NCI-H1694 (cell line): ENCODE measurements around the gene GJB6.
A peak's percentile ranks its signal among the peaks of the same experiment; 100 is the strongest.

ENCODE experiments used
- DNase-seq: peaks from one replicate; lab custom pipeline; 2025; lab: John Stamatoyannopoulos, UW

The GJB6 gene

DNA sequence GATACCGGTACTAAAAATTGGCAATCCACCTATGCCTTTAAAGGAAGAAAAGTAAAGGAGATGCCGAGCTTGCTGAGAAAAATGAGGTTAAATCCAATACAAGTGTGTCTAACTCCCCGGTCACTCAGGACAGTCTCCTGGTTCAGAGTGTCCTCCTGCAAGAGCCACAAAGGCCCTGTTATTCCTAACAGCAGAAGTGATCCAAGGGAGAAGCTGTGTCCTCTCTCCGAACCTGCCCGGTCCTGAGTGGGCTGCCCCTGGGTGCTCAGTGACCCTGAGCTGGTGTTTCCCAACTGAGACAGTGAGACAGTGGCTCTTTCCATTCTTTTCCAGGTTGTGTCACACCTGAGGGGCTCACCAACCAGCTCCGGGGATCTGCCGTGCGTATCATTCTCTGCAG is 4.8 kb downstream of the GJB6 start:
- DNase-seq, result no peak

DNA sequence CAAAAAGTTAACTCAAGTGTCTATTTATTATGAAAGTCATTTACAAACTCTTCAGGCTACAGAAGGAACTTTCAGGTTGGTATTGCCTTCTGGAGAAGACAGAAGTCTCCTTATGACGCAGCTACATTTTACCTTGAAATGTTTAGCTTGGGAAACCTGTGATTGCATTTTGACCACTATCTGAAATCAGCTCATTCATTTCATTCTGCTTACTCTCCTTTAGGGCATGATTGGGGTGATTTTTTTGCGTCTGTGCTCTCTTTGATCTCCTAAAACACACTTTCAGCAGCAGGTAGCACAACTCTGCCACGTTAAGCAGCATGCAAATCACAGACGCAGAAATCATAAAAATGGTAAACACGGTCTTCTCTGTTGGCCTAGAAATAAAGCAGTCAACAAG is 9.6 kb downstream of the GJB6 start:
- DNase-seq, result no peak

DNA sequence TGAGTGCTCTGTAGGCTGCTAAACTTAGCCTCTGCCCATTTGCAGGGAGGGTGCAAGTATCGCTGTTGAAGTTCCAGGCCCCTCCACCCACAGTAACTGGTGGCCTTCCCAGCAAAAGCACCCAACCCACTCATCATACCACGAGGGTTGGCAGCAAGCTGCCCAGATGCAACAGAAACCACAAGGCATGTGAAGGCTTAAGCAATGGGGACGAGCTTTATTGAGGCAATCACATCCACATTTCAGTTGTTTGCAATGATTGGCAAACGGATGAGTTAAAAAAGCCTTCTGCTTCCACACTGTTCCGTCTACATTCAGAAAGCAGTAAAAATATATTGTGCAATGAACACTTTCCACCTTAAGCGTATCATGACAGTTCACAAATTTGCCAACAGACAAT is 10.3 kb downstream of the GJB6 start:
- DNase-seq, result no peak

DNA sequence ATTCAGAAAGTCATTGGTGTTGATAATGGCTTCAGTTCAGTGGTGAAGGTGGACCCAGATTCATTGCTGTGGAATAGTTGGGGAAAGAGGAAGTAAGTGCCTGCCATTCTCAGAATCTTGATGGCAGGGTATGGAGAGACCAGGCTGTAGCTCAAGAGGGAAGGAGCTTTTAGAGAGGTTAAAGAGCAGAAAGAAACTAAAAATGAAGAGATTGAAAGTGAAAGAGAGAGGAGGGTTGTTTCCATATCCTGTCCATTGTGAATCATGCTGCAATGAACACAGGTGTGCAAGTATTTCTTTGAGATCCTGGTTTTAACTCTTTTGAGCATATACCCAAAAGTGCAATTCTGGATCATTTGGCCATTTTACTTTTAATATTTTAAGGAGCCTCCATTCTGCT is 12.5 kb downstream of the GJB6 start:
- no peak for DNase-seq

DNA sequence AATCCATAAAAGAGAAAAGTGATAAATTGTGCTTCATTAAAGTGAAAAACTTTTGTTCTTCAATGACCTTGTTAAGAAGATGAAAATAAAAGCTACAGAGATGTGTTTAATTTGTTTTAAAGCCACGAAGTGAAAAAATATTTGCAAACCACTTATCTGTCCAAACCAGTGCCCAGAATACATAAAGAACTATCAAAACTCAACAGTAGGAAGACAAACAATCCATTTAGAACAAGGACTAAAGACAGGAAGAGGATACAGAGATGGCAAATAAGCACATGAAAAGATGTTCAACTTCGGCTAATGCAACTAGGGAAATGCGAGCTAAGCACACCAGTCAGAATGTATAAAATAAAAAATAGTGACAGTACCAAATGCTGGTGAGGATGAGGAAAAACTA is 15.0 kb downstream of the GJB6 start:
- no peak for DNase-seq

DNA sequence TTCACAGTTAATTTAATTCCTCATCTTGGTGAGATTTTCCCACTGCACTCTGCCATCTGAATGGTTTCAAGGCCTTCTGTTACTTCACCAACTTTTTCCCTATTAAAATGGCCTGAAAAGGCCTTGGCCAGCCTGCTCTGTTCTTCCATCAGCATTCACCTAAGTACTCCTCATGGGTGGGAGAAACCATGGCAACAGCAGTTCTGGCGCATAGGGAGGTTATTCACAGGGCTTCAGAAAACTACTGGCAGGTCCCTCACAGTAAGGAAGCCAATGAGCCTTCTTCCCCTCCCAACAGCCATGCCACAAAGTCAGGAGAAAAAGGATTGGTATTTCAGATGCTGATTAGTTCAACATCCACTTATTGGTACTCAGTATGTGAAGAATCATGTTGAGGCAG is 22.2 kb downstream of the GJB6 start:
- DNase-seq, result no peak

DNA sequence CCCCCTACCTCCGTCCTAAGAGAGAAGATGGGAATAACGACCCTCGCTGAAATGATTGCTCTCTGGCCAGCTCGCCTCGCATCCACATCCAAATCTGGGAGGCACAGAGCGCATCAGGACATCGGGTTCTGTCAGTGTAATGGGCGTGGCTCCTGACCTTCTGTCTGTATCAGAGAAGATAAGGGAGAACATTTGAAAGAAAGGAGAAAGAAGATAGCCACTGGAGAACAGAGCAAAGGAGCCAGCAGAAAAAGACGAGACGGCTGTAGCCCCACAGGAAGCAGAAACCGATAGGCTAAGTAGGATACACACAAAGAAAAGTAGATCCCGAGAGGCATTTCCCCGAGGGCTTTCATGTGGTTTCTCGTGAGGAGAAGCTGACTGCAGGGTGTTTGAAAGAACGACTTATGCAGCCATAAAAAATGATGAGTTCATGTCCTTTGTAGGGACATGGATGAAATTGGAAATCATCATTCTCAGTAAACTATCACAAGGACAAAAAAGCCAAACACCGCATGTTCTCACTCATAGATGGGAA is 25.4 kb downstream of the GJB6 start:
- DNase-seq, result no peak

DNA sequence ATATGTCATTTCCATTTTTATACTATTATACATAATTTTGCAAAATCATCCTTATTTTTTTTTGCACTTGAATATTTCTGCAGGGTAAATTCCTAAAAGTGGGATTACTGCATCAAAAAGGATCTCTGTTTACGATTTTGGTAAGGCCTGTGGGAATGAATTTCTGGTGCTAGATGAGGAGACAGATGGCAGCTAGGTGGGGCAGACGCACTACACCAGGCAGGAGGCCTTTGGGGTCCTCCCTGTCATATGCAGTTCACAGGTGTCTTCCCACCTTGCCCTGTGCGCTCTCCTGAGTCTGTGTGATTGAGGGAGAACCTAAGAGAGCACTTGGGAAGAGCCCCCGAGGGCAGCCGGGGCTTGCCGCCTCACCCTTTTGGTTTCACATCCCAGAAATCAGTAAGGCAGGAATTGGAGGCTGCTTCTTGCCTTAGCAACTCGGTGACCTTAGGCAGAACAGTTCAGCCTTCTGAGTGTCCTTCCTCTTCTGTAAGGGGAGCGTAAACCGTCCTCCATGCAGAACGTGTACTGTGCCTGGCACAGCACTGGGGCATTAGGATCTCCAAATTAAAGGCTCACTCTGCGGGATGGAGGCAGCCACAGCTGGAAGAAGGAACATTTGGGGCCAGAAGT is 25.9 kb downstream of the GJB6 start:
- DNase-seq, result no peak

DNA sequence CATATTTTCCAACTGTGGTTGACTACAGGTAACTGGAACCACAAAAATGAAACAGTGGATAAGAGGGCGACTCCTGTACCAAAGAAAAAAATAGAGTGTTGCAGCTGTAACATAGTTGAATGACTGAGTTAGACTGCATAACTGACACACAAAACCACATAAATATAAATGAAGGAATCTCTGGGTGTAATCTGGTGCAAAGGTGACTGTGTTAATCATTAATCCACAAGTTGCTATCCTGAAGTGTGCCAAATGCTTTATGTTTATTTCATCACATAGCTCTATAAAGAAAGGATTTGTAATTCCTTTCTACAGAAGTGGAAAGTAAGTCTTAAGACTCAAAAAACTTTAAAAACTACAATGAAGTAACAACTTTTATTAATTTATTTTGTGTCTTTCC is 33.3 kb downstream of the GJB6 start:
- no peak for DNase-seq

DNA sequence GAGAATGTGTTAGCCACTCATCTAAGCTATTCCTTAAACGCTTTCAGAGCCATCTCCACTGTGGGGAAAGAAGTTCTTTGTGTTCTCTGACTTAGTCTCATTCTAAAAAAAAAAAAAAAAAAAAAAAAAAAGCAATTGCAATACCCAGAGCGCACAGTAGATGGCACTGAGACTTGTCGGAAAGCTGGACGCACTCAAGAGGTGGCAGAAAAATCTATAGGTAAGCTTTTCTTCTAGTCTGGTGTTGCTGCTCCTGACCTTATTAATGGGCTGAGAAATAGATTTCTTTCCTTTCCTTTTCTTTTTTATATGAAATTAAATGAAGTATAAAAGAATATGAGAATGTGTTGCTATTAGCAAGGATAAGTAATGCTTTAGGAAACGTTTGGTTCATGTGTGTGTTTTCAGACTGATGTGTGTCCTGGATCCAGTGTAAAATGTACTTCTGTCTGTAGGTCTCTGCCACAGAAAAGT is 34.7 kb downstream of the GJB6 start:
- peak; percentile 36 for DNase-seq

DNA sequence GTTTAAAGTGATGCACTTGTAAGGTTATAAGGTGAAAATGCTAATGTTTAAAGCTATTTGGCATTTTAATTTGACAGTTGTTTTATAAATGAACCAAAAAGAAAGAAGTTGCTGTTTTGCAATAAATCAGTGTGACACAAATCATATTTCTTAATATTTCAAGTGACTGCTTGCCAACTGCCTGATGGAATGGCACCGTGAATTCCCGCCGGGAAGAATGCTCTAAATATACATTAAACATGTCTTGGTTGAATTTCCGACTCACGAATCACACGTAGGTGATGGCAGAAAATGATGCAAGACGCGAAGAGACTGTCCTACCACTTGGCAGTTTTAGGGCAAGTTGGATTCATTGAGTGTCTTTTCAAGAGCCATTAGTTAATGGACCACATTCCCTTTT is 36.3 kb downstream of the GJB6 start:
- no peak for DNase-seq

DNA sequence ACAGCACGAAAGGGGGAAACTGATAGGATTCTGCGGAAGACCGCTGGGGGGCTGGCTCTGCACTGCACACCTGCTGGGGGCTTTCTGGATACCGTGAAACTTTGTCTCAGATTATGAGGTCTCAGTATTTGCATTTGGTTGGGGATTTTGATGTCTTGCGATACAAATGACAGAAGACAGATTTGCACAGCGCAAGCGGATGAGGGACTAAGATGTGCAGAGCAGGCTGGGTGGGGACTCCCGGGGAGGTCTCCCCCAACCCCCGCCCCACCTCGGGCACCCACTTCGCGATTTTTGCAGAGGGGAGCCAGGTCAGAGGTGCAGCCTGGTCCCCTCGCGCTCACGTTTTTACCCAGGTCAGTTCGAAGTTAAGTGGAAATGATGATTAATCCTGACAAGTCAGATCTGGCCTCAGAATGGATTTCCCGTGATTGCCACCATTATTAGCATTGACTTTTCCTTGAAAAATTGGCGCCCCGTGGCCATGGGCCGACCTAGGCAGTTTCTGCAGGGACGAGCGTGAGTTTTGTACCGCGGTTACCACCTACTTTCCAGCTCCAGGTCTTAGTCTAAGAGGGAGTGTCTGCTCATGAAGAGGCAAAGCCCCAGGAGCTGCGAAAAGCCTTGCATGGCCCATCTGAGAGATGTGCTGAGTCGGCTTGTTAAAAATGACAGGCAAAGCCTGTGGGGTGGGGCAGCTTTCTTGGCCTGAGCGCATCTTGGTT is 38.0 kb downstream of the GJB6 start:
- no peak for DNase-seq

DNA sequence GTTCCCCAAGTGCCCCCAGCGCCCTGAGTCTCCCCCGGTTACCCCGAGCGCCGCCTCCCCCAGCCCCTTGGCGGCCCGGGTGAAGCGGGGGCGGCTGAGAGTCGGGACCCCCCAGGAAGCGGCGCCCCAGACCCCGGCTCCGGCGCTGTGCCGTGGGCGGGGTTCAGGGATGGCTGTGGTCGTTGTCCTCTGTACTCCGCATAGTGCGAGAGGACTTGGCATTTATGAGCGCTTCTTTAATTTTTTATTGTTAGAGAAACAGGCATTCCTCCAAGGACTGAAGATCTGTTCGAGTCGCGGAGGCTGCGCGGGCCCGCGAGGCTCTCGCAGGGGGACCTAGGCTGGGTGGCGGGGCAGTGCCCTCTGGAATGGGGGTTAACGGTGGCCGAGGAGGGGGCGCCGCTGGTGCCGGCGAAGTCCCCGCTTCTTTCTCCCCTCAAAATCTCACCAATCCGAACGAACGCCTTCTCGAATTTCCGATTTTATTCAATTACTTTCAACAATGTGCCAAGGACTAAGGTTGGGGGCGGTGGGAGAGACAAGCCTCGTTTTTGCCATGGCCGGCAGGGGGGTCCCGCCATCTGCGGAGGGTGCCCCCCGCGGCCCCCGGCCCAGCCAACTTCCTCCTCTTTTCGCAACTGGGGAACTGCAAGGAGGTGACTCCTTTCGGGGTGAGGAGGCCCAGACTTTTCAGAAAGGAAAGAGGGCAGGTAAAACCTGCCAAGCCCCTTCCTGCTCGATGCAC is 38.8 kb downstream of the GJB6 start:
- DNase-seq, result no peak

DNA sequence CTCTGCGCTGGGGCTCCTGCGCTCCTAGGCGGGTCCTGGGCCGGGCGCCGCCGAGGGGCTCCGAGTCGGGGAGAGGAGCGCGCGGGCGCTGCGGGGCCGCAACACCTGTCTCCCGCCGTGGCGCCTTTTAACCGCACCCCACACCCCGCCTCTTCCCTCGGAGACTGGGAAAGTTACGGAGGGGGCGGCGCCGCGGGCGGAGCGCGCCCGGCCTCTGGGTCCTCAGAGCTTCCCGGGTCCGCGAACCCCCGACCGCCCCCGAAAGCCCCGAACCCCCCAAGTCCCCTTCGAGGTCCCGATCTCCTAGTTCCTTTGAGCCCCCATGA is 39.3 kb downstream of the GJB6 start, which contains the start of gene GJB2:
Gene GJB2 (minus strand): TSS at position 103 of the 326 bp plus-strand sequence. CDS start 3,357 bp downstream, outside the sequence.
- no peak for DNase-seq

DNA sequence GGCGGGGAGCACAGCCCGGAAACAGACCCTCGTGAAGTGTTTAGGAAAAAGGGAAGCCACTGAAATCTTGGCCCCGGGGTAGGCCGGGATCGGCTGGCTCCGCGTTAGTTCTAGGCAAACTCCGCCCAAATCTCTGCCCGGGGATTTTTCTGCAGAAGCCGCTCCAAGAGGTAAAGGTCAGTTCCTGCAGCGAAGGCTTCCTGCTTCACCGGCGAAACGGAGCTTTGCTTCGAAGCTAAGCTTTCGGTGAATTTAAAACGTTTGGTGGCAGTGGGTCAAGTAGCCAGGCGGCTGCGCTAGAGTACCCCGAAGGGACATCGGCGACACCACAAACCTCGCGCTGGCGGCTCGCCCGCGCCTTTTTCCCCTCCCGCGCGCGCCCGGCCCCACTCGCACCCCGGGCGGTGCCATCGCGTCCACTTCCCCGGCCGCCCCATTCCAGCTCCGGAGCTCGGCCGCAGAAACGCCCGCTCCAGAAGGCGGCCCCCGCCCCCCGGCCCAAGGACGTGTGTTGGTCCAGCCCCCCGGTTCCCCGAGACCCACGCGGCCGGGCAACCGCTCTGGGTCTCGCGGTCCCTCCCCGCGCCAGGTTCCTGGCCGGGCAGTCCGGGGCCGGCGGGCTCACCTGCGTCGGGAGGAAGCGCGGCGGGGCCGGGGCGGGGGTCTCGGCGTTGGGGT is 39.8 kb downstream of the GJB6 start:
- no peak for DNase-seq

DNA sequence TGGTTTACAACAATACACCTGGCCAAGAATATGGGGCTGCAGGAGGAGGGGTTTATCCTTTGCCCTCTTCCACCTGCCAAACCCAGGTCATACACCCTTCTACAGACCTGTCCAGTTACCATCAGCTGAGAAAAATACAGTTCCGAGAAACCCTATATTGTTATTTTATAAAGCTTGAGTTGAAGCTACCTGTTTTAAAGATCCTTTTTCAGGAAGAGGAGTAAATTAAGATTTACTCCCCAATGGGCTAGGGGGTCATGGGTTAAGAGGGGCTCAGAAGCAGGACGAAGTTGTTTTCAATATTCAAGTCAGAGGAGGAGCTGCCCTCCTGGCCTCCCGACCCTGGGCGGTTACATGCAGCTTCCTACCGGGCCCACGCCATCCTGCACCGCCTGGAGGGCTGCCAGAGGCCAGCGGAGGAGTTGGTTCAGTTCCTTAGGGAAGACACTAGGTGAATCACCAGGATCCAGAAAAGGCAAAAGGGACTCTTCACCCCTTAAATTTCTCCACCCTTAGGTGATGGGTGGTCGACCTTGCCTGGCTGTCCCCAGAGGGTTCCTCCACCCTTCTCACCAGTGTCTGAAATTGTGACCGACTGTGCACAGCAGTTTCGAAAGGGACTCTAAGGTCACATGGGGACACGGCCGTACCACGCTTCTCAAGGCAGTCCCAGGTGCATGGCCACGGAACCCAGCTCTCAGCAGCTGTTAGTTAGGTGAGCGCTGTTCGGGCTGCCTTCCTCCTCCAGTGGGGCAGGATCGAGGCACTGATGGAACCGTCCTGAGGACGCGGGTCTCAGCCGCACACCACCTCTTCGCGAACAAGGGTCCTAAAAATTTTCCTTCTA is 40.6 kb downstream of the GJB6 start:
- no peak for DNase-seq

DNA sequence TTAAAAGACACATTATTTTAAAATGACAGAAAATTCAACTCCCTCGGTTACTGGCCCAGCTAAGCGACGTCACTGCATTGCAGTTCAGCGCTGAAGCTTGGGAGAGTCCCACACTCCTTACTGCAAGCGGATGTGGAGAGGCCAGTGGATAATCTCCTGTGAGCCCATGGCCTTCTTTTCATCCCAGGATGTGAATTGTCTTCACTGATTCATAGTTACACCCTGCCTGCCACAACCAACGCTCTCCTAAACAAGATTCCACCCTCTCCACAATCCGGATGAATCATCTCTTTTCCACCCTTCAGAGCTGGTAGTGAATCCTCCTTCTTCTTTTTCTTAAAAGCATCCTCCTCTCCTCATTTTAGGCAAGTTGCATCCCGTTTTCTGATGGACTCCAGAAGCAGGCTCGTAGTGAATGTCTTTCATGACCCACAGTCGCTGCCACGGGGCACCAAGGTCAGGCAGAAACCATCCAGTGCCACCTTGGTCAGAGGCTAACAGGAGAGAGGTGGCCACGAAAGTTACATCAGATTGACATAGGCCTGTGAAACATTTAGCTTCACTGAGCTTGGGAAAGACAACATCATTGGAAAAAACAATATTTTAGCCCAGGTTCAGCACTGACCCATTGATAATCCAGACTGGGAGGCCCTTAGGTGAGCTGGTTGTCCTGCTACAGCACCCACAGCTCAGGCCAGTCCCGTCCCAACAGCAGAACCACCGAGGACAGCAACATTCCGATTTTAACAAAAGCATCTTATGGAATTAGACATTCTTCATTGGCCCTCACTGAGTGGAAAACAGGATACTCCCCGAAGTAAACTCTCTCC is 41.4 kb downstream of the GJB6 start:
- DNase-seq, result no peak

DNA sequence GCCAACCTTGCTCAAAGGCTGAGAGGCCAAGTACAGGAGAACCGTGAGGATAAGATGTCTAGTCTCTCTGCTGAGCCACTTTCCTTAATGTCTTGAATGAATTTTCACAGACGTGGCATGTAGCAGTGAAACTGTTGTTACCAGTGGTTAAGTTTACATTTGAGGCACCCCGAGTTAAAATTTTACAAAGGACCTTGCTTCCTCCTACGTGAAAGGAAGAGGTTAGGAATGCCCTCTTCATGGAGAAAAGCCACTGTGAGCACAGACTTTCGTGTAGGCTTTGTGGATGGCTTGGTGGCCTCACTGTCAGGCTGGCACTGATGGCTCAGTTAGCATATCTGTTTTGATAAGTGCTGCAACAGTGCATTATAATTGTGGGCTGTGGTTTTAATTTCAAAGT is 42.0 kb downstream of the GJB6 start:
- no peak for DNase-seq

DNA sequence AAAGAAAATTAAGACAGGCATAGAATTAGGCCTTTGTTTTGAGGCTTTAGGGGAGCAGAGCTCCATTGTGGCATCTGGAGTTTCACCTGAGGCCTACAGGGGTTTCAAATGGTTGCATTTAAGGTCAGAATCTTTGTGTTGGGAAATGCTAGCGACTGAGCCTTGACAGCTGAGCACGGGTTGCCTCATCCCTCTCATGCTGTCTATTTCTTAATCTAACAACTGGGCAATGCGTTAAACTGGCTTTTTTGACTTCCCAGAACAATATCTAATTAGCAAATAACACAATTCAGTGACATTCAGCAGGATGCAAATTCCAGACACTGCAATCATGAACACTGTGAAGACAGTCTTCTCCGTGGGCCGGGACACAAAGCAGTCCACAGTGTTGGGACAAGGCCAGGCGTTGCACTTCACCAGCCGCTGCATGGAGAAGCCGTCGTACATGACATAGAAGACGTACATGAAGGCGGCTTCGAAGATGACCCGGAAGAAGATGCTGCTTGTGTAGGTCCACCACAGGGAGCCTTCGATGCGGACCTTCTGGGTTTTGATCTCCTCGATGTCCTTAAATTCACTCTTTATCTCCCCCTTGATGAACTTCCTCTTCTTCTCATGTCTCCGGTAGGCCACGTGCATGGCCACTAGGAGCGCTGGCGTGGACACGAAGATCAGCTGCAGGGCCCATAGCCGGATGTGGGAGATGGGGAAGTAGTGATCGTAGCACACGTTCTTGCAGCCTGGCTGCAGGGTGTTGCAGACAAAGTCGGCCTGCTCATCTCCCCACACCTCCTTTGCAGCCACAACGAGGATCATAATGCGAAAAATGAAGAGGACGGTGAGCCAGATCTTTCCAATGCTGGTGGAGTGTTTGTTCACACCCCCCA is 43.2 kb downstream of the GJB6 start:
- DNase-seq, result no peak

DNA sequence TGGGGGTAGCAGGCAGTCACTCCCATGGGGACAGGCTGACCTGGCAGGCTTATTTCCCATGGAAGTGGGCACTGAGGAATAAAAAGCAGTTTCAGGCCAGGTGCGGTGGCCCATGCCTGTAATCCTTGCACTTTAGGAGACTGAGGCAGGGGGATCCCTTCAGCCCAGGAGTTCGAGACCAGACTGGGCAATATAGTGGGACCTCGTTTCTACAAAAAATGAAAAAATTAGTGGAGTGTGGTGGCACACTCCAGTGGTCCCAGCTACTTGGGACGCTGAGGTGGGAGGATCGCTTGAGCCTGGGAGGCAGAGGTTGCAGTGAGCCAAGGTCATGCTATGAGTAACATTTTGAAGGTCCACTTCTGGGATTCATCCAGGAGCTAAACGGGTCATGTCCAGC is 45.3 kb downstream of the GJB6 start:
- no peak for DNase-seq
